HCT116 (cell line): Measurements from ENCODE around the gene XPNPEP3. TPM values are rescaled to one million over a fixed set of nuclear protein-coding genes. Genes with fewer than 3 reads are reported as not detected.
A peak's percentile ranks its signal among the peaks of the same experiment; 100 is the strongest.

Experiments used
- ATAC-seq: fragments of 200-7000 bp; cut with Tn5 transposase; 2 replicates; pipeline ENCODE4 v1.9.1; 2020; ENCODE audit warnings: mild to moderate bottlenecking, moderate library complexity
- BruUV-seq: library from RNA; stranded (reverse); fragments of 400-500 nt; replicated peaks from 2 replicates; lab custom pipeline; 2021; lab: Mats Ljungman, UMichigan
- CTCF ChIA-PET: fragments of 300-600 bp; sonication (Branson Sonifier 250); formaldehyde crosslinking; loops from one replicate; lab custom pipeline; 2021; ENCODE audit warnings: antibody characterized with exemption; lab: Charles Lee
- POLR2A ChIA-PET: fragments of 300-600, 350-600 bp; sonication (Branson Sonifier 250); formaldehyde crosslinking; loops from one replicate; lab custom pipeline; 2021; ENCODE audit warnings: antibody characterized with exemption; lab: Charles Lee
- RAD21 ChIA-PET, 2 experiments: fragments of 300-600 bp; sonication (Branson Sonifier 250); formaldehyde crosslinking; loops; one replicate each; lab custom pipeline; 2023; ENCODE audit warnings: low total read pairs in 2 of 2; ENCODE audit not compliant: uncharacterized antibody in 2 of 2, unreplicated experiment in 2 of 2, low non-redundant PET in 1 of 2; lab: Charles Lee
- DNase-seq: peaks from one replicate; pipeline ENCODE4 v3.0.0-alpha.2; 2010; ENCODE audit warnings: low read depth, low spot score
- H2AFZ ChIP-seq: fragments of 200-600 bp; shearing (Covaris generic), sonication (generic); 2 replicates; pipeline ENCODE4 v1.6.1; 2017; ENCODE audit warnings: low read depth, mixed run types, mixed read lengths, antibody characterized with exemption, low read length; ENCODE audit not compliant: poor library complexity, severe bottlenecking
- H3K27ac ChIP-seq: 2 replicates; pipeline ENCODE4 v1.5.1; 2012; ENCODE audit warnings: low read depth, low read length
- H3K27me3 ChIP-seq: fragments of 200-600 bp; sonication (generic); 2 replicates; pipeline ENCODE4 v1.6.1; 2016; ENCODE audit warnings: mixed run types, low read length, mixed read lengths; ENCODE audit not compliant: insufficient read depth
- H3K36me3 ChIP-seq, 2 experiments: fragments of 200-500 bp in 1 of 2; fragments of 200-600 bp in 1 of 2; sonication (Bioruptor generic) in 1 of 2; sonication (generic) in 1 of 2; 2 replicates each; pipeline versions ENCODE4 v1.5.1 to v1.6.1; 2014 to 2016; ENCODE audit warnings: low read length in 2 of 2, inconsistent platforms in 1 of 2, mixed read lengths in 1 of 2, mixed run types in 1 of 2; ENCODE audit not compliant: insufficient read depth in 2 of 2, control insufficient read depth in 1 of 2
- H3K4me1 ChIP-seq, 2 experiments: fragments of 200-600 bp in 1 of 2; sonication (generic) in 1 of 2; 2 replicates each; pipeline versions ENCODE4 v1.5.1 to v1.6.1; 2012 to 2017; ENCODE audit warnings: low read length in 2 of 2, inconsistent platforms in 1 of 2, mild to moderate bottlenecking in 1 of 2, mixed read lengths in 1 of 2, mixed run types in 1 of 2, moderate library complexity in 1 of 2; ENCODE audit not compliant: insufficient read depth in 2 of 2, control insufficient read depth in 1 of 2
- H3K4me2 ChIP-seq: fragments of 200-600 bp; sonication (generic); 2 replicates; pipeline ENCODE4 v1.6.1; 2017; ENCODE audit warnings: mixed run types, low read length, mixed read lengths
- H3K4me3 ChIP-seq, 2 experiments: fragments of 200-600 bp in 1 of 2; sonication (generic) in 1 of 2; replicated peaks in 1 of 2; 2 replicates each; pipeline ENCODE4 v1.5.1; 2011 to 2016; ENCODE audit warnings: low read length in 2 of 2, control low read depth in 1 of 2, low read depth in 1 of 2, mild to moderate bottlenecking in 1 of 2, mixed read lengths in 1 of 2, mixed run types in 1 of 2
- H3K79me2 ChIP-seq: fragments of 200-600 bp; sonication (generic); 2 replicates; pipeline ENCODE4 v1.6.1; 2017; ENCODE audit warnings: mild to moderate bottlenecking, mixed run types, low read length, moderate library complexity, mixed read lengths; ENCODE audit not compliant: insufficient read depth
- H3K9ac ChIP-seq: fragments of 200-600 bp; sonication (generic); 2 replicates; pipeline ENCODE4 v1.6.1; 2016; ENCODE audit warnings: low read length, mixed read lengths
- H3K9me2 ChIP-seq: fragments of 200-600 bp; sonication (generic), shearing (Covaris generic); 2 replicates; pipeline ENCODE4 v1.6.1; 2017; ENCODE audit warnings: mixed run types, mild to moderate bottlenecking, moderate library complexity; ENCODE audit not compliant: insufficient read depth
- H3K9me3 ChIP-seq, 2 experiments: fragments of 200-500 bp in 1 of 2; fragments of 200-600 bp in 1 of 2; sonication (Bioruptor generic) in 1 of 2; sonication (generic) in 1 of 2; 2 replicates each; pipeline ENCODE4 v1.6.1; 2014 to 2017; ENCODE audit warnings: low read length in 2 of 2, mixed read lengths in 2 of 2, inconsistent platforms in 1 of 2, low read depth in 1 of 2, mild to moderate bottlenecking in 1 of 2, mixed run types in 1 of 2, moderate library complexity in 1 of 2; ENCODE audit not compliant: control insufficient read depth in 1 of 2, insufficient read depth in 1 of 2
- H4K20me1 ChIP-seq: fragments of 200-600 bp; sonication (generic), shearing (Covaris generic); 2 replicates; pipeline ENCODE4 v1.6.1; 2017; ENCODE audit warnings: mixed run types, mild to moderate bottlenecking, moderate library complexity; ENCODE audit not compliant: insufficient read depth
- CBX3 ChIP-seq: IDR thresholded peaks from 2 replicates; pipeline ENCODE4 v1.6.1; 2012; ENCODE audit warnings: low read depth
- CEBPB ChIP-seq: IDR thresholded peaks from 2 replicates; pipeline ENCODE4 v1.6.1; 2012; ENCODE audit warnings: low read depth
- EGR1 ChIP-seq: IDR thresholded peaks from 2 replicates; pipeline ENCODE4 v1.6.1; 2012; ENCODE audit warnings: low read depth
- ELF1 ChIP-seq: IDR thresholded peaks from 2 replicates; pipeline ENCODE4 v1.6.1; 2012; ENCODE audit warnings: low read depth, borderline replicate concordance
- EZH2 ChIP-seq: fragments of 200-600 bp; sonication (generic); IDR thresholded peaks from 2 replicates; pipeline ENCODE4 v1.6.1; 2017; ENCODE audit warnings: antibody characterized with exemption, mixed run types
- FOSL1 ChIP-seq: IDR thresholded peaks from 2 replicates; pipeline ENCODE4 v1.6.1; 2012; ENCODE audit warnings: low read depth
- JUND ChIP-seq: IDR thresholded peaks from 2 replicates; pipeline ENCODE4 v1.6.1; 2012
- MAX ChIP-seq: IDR thresholded peaks from 2 replicates; pipeline ENCODE4 v1.6.1; 2012
- POLR2A ChIP-seq: IDR thresholded peaks from 2 replicates; pipeline ENCODE4 v1.7.0; 2011; ENCODE audit warnings: borderline replicate concordance; ENCODE audit not compliant: insufficient read depth, insufficient read length; ENCODE audit errors: extremely low read depth
- POLR2AphosphoS5 ChIP-seq: IDR thresholded peaks from 2 replicates; pipeline ENCODE4 v1.6.1; 2011; ENCODE audit warnings: mild to moderate bottlenecking, low read depth, low read length, moderate library complexity
- RAD21 ChIP-seq: IDR thresholded peaks from 2 replicates; pipeline ENCODE4 v1.6.1; 2012; ENCODE audit warnings: low read depth, mild to moderate bottlenecking
- YY1 ChIP-seq: IDR thresholded peaks from 2 replicates; pipeline ENCODE4 v1.6.1; 2011; ENCODE audit warnings: low read length, low read depth, moderate library complexity, mild to moderate bottlenecking; ENCODE audit not compliant: insufficient replicate concordance; ENCODE audit errors: extremely low read depth
- ZBTB33 ChIP-seq: IDR thresholded peaks from 2 replicates; pipeline ENCODE4 v1.6.1; 2011; ENCODE audit warnings: mild to moderate bottlenecking, low read length, moderate library complexity; ENCODE audit not compliant: insufficient replicate concordance; ENCODE audit errors: extremely low read depth
- intact Hi-C: fragments of 100-400 bp; cut with micrococcal nuclease; formaldehyde crosslinking; loops from 2 replicates; pipeline ENCODE4 v1.10.0; 2022
- total RNA-seq: library from RNA; stranded (reverse); gene quantifications from one replicate; pipeline ENCODE4 v1.2.1, GENCODE V29; 2021; ENCODE audit not compliant: unreplicated experiment

The XPNPEP3 gene
- total RNA-seq, 1 experiment from 2014 or later: 29.8 TPM

- H3K27ac ChIP-seq: peak overlapping the region; percentile 55; the same call in 1 of the 2 replicates
- peaks cover 0 to 5% of the 10 kb centered on the region in 2 experiments; a peak in 3 of 4 replicates for H3K36me3 ChIP-seq
- POLR2A ChIA-PET: no interaction called here
- TF ChIP-seq CEBPB (no peak), JUND (no peak), MAX (no peak)
- TF ChIP-seq, all 23 proteins: peak for 0
- ChIA-PET CTCF (interaction anchor here (0.9 to 1.0 kb wide), 2 partner anchors 11 to 136 kb away, joined by 3 read pairs; no protein-coding TSS in a partner anchor), RAD21 (no interaction called here)
- intact Hi-C loops: no loop called here
- Histone ChIP-seq H2AFZ (peak overlapping the region; percentile 88), H3K9me3 (no peaks in the 10 kb centered on the region), H3K9ac (peak overlapping the region; percentile 89), H3K4me3 (peak overlapping the region; percentile 87 to 92), H3K79me2 (peaks cover 40% of the 10 kb centered on the region), H4K20me1 (no peaks in the 10 kb centered on the region), H3K4me2 (peak overlapping the region; percentile 92), H3K9me2 (no peaks in the 10 kb centered on the region), H3K27me3 (no peaks in the 10 kb centered on the region), H3K4me1 (peaks cover 8 to 25% of the 10 kb centered on the region in 2 experiments; a peak in 3 of 4 replicates)
- ATAC-seq (no peak), DNase-seq (no peak)
- BruUV-seq: TSS peak; percentile 62
Observed at GRCh38 chr22:40819599-40820140, 37.3 kb upstream of the XPNPEP3 start.

GRCh38 chr22:40823426-40823825, 33.5 kb upstream of the XPNPEP3 start:
- Histone ChIP-seq H3K9me2 (no peaks in the 10 kb centered on the region), H3K4me2 (no peak overlapping the region), H3K27ac (no peak overlapping the region), H3K4me3 (no peak overlapping the region), H3K36me3 (peaks cover 0 to 17% of the 10 kb centered on the region in 2 experiments; a peak in 3 of 4 replicates), H3K27me3 (no peaks in the 10 kb centered on the region), H4K20me1 (no peaks in the 10 kb centered on the region), H3K9me3 (no peaks in the 10 kb centered on the region), H2AFZ (no peak overlapping the region), H3K4me1 (peaks cover 0 to 19% of the 10 kb centered on the region in 2 experiments; a peak in 1 of 4 replicates), H3K79me2 (peaks cover 6% of the 10 kb centered on the region), H3K9ac (no peak overlapping the region)
- no peak for TF ChIP-seq ELF1
- TF ChIP-seq POLR2AphosphoS5: no peak
- no peak for TF ChIP-seq EGR1
- TF ChIP-seq POLR2A: no peak
- TF ChIP-seq EZH2: no peak
- TF ChIP-seq RAD21: no peak
- TF ChIP-seq ZBTB33: no peak
- no peak for TF ChIP-seq FOSL1
- no peak for TF ChIP-seq YY1
- no peak for TF ChIP-seq MAX
- TF ChIP-seq JUND: no peak
- no peak for TF ChIP-seq CBX3
- ChIA-PET CTCF (no interaction called here), RAD21 (no interaction called here), POLR2A (no interaction called here)
- DNase-seq: no peak
- intact Hi-C loops: no loop called here
- BruUV-seq: no TSS peak
- ATAC-seq: no peak
